HEK293 (cell line): ENCODE data around the gene TESMIN.

Experiments used
- CTCF ChIA-PET: fragments of 350-600 bp; formaldehyde crosslinking; extraction: SDS; loops from one replicate; lab custom pipeline; 2021; ENCODE audit warnings: antibody characterized with exemption; lab: Yijun Ruan, JAX
- POLR2A ChIA-PET: fragments of 300-600 bp; formaldehyde crosslinking; extraction: SDS; loops from one replicate; lab custom pipeline; 2020; ENCODE audit warnings: antibody characterized with exemption, inconsistent platforms; lab: Yijun Ruan, JAX
- H3K27ac ChIP-seq: fragments of 200-500 bp; sonication (Bioruptor generic); 2 replicates; pipeline ENCODE4 v1.5.1; 2014; ENCODE audit warnings: low read depth, low read length, control low read depth, inconsistent platforms; ENCODE audit errors: extremely low read depth
- H3K36me3 ChIP-seq, 2 experiments: fragments of 200-500 bp in 1 of 2; sonication (Bioruptor generic) in 1 of 2; 1 replicate in 1 of 2; 2 replicates in 1 of 2; pipeline ENCODE4 v1.5.1; 2014 to 2017; ENCODE audit warnings: inconsistent platforms in 2 of 2, low read length in 2 of 2; ENCODE audit not compliant: control insufficient read depth in 2 of 2, insufficient read depth in 1 of 2
- H3K4me1 ChIP-seq: fragments of 200-500 bp; sonication (Bioruptor generic); 2 replicates; pipeline ENCODE4 v1.5.1; 2014; ENCODE audit warnings: mild to moderate bottlenecking, low read length, inconsistent platforms; ENCODE audit not compliant: control insufficient read depth, insufficient read depth
- H3K4me3 ChIP-seq: 2 replicates; pipeline ENCODE4 v1.5.1; 2011; ENCODE audit warnings: low read depth, mild to moderate bottlenecking, control low read depth, low read length, moderate library complexity
- H3K9me3 ChIP-seq: fragments of 200-500 bp; sonication (Bioruptor generic); 2 replicates; pipeline ENCODE4 v1.5.1; 2014; ENCODE audit warnings: low read depth, low read length, inconsistent platforms; ENCODE audit not compliant: control insufficient read depth, insufficient read depth
- EGR2 ChIP-seq: fragments of 450-650 bp; formaldehyde crosslinking; IDR thresholded peaks from 2 replicates; pipeline ENCODE4 v1.5.1; 2016; ENCODE audit warnings: low read depth, missing biosample characterization, missing genetic modification characterization
- KLF10 ChIP-seq: fragments of 450-650 bp; IDR thresholded peaks from 2 replicates; pipeline ENCODE4 v1.5.1; 2018; ENCODE audit warnings: missing biosample characterization, mild to moderate bottlenecking, missing genetic modification characterization
- ZFHX2 ChIP-seq: fragments of 450-650 bp; formaldehyde crosslinking; conservative IDR thresholded peaks from 2 replicates; pipeline ENCODE4 v1.5.1; 2016; ENCODE audit warnings: missing biosample characterization, missing genetic modification characterization
- ZFP41 ChIP-seq: fragments of 450-650 bp; formaldehyde crosslinking; IDR thresholded peaks from 2 replicates; pipeline ENCODE4 v1.5.1; 2016; ENCODE audit warnings: missing biosample characterization, missing genetic modification characterization, borderline replicate concordance
- ZNF10 ChIP-seq: fragments of 450-650 bp; formaldehyde crosslinking; IDR thresholded peaks from 2 replicates; pipeline ENCODE4 v1.5.1; 2017; ENCODE audit warnings: missing biosample characterization, missing genetic modification characterization
- ZNF335 ChIP-seq: fragments of 450-650 bp; formaldehyde crosslinking; conservative IDR thresholded peaks from 2 replicates; pipeline ENCODE4 v1.5.1; 2016; ENCODE audit warnings: missing biosample characterization, missing genetic modification characterization
- ZNF366 ChIP-seq: fragments of 450-650 bp; formaldehyde crosslinking; conservative IDR thresholded peaks from 2 replicates; pipeline ENCODE4 v1.5.1; 2016; ENCODE audit warnings: missing biosample characterization, missing genetic modification characterization
- ZNF510 ChIP-seq: fragments of 450-650 bp; formaldehyde crosslinking; IDR thresholded peaks from 2 replicates; pipeline ENCODE4 v1.5.1; 2018; ENCODE audit warnings: mild to moderate bottlenecking, missing genetic modification characterization, missing biosample characterization; ENCODE audit not compliant: insufficient replicate concordance
- ZNF658 ChIP-seq: fragments of 450-650 bp; formaldehyde crosslinking; IDR thresholded peaks from 2 replicates; pipeline ENCODE4; 2016; ENCODE audit warnings: missing biosample characterization, missing genetic modification characterization
- ZNF670 ChIP-seq: fragments of 450-650 bp; formaldehyde crosslinking; IDR thresholded peaks from 2 replicates; pipeline ENCODE4 v1.5.1; 2016; ENCODE audit warnings: missing biosample characterization, missing genetic modification characterization, low read depth
- TF ChIP-seq, protein P1 (sequence below): fragments of 450-650 bp; formaldehyde crosslinking; IDR thresholded peaks from 2 replicates; pipeline ENCODE4 v1.5.1; 2016; ENCODE audit warnings: missing biosample characterization, missing genetic modification characterization
- TF ChIP-seq, protein P2 (sequence below): fragments of 450-650 bp; formaldehyde crosslinking; IDR thresholded peaks from 2 replicates; pipeline ENCODE4 v1.5.1; 2017; ENCODE audit warnings: missing biosample characterization, missing genetic modification characterization

TESMIN gene

DNA sequence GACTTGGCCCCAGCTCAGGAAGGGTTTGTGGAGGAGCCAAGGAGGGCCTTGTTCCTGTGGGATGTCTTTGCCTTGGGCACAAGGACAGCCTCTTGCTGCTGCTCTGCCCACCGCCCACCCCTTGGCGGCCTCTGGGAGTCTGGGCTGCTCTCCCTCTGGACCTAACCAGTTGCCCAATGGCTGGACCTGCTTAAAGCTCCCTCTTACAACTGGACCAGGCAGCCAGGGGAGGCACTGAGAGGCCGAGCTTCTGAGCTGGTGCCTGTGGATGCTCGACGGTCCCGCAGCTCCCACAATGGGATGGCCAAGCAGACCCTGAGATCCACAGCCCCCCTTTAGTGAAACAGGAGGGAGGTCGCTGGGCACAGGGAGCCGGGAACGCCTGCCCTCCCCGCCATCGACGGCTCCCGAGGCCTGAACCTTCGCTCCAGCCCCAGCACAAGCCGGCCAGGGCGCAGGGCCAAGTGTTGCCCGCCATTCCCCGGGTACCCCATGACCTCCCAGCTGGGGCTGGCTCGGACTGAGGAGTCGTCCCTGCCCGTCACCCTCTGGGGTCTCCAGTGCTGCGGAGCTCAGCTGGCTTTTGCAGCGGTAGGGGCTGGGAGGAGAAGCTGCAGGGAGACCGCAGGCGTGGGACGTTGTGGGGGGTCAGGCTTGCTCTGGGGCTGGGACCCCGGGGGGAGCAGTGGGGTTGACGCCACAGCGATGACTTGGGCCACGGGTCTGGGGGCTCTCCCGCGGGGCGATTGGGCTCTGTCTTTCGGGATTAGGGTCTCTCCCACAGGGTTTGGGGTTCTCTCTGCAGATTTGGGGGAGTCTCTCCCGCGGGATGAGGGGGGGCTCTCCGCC lies 67.6 kb downstream of the TESMIN start:
- Histone ChIP-seq H3K4me3 (no peak overlapping the region), H3K9me3 (no peaks in the 10 kb centered on the region), H3K27ac (peak overlapping the region; percentile 39; the same call in 1 of the 2 replicates), H3K4me1 (no peaks in the 10 kb centered on the region; the same call in 1 of the 2 replicates), H3K36me3 (no peaks in the 10 kb centered on the region)
- ChIA-PET CTCF (interaction anchor here (0.6 kb wide), 2 partner anchors 286 to 440 kb away, joined by 4 to 5 read pairs; no protein-coding TSS in a partner anchor), POLR2A (interaction anchor here (0.6 kb wide), 1 partner anchor 270 kb away, joined by 5 read pairs; no protein-coding TSS in a partner anchor)
- no peak for TF ChIP-seq ZNF366 (tag by site-specific recombination)

DNA sequence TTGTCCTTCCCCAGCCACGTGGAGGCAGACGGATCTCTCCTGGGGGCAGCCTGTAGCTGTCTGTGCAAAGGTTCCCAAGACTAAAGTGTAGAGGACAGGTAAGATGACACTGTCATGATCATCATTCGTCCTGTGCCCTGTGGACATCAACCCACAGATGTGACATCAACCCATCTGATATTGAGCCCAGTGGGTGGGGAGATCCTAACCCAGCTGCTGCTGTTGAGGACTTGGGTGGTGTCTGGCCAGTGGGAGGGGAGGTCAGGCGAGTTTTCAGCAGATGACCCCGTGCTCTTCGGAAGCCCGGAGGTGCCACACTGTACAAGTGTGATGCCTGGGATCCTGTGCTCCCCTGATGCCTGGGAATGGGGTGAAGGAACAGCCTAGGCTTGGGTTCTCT lies 68.2 kb downstream of the TESMIN start:
- POLR2A ChIA-PET: no interaction called here

DNA sequence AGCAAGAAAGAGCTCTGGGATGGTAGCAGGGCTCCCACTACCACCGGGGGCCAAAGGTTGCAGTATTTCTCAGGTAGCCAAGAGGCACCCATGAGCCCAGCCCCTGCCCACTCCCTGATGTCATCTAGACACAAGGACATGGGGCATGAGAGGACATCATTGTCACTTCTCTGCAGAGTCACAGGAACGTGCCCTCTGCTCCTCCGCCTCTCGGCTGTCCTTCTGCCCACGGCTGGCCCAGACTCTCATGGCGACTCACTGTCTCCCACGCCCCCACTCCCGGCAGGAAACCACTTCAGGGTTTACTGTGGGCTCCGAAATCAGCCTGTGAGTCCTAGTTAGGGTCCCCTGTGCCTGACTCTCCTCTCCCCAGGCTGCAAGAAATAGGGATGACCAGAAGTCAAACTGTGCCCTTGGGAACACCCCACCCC lies 68.8 kb downstream of the TESMIN start:
- POLR2A ChIA-PET: no interaction called here
- Histone ChIP-seq H3K36me3 (no peaks in the 10 kb centered on the region), H3K4me3 (no peak overlapping the region), H3K4me1 (peaks cover under 1% of the 10 kb centered on the region; the same call in 1 of the 2 replicates), H3K9me3 (no peaks in the 10 kb centered on the region), H3K27ac (no peak overlapping the region)
- TF ChIP-seq, protein P1, sequence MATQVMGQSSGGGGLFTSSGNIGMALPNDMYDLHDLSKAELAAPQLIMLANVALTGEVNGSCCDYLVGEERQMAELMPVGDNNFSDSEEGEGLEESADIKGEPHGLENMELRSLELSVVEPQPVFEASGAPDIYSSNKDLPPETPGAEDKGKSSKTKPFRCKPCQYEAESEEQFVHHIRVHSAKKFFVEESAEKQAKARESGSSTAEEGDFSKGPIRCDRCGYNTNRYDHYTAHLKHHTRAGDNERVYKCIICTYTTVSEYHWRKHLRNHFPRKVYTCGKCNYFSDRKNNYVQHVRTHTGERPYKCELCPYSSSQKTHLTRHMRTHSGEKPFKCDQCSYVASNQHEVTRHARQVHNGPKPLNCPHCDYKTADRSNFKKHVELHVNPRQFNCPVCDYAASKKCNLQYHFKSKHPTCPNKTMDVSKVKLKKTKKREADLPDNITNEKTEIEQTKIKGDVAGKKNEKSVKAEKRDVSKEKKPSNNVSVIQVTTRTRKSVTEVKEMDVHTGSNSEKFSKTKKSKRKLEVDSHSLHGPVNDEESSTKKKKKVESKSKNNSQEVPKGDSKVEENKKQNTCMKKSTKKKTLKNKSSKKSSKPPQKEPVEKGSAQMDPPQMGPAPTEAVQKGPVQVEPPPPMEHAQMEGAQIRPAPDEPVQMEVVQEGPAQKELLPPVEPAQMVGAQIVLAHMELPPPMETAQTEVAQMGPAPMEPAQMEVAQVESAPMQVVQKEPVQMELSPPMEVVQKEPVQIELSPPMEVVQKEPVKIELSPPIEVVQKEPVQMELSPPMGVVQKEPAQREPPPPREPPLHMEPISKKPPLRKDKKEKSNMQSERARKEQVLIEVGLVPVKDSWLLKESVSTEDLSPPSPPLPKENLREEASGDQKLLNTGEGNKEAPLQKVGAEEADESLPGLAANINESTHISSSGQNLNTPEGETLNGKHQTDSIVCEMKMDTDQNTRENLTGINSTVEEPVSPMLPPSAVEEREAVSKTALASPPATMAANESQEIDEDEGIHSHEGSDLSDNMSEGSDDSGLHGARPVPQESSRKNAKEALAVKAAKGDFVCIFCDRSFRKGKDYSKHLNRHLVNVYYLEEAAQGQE (tag by site-specific recombination): no peak
- TF ChIP-seq EGR2 (tag by site-specific recombination) (peak; percentile 75), ZFHX2 (tag by site-specific recombination) (peak; percentile 86), ZNF335 (tag by site-specific recombination) (no peak)
- TF ChIP-seq, all 188 proteins: peak for 2
- CTCF ChIA-PET: no interaction called here

More for the DNA sequence above, 68.2 kb downstream of the TESMIN start:
- no peaks in the 10 kb centered on the region; the same call in 1 of the 2 replicates for H3K4me1 ChIP-seq
- TF ChIP-seq KLF10 (tag by site-specific recombination) (no peak), ZFP41 (no peak), ZNF10 (tag by site-specific recombination) (no peak), ZNF510 (tag by site-specific recombination) (no peak), EGR2 (tag by site-specific recombination) (peak; percentile 40; the same call in 1 of the 2 replicates), ZNF658 (no peak), ZNF670 (no peak)
- TF ChIP-seq, protein P2, sequence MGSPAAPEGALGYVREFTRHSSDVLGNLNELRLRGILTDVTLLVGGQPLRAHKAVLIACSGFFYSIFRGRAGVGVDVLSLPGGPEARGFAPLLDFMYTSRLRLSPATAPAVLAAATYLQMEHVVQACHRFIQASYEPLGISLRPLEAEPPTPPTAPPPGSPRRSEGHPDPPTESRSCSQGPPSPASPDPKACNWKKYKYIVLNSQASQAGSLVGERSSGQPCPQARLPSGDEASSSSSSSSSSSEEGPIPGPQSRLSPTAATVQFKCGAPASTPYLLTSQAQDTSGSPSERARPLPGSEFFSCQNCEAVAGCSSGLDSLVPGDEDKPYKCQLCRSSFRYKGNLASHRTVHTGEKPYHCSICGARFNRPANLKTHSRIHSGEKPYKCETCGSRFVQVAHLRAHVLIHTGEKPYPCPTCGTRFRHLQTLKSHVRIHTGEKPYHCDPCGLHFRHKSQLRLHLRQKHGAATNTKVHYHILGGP (tag by site-specific recombination): no peak
- TF ChIP-seq, all 188 proteins: peak for 1
- Histone ChIP-seq H3K27ac (no peak overlapping the region), H3K4me3 (no peak overlapping the region), H3K36me3 (no peaks in the 10 kb centered on the region), H3K9me3 (no peaks in the 10 kb centered on the region)
- CTCF ChIA-PET: interaction anchor here (0.6 kb wide), 1 partner anchor 441 kb away, joined by 5 read pairs; no protein-coding TSS in a partner anchor
